Smooth muscle cell of the pulmonary artery (primary cell): ENCODE measurements around the gene GP5. TPM values are rescaled to one million over a fixed set of nuclear protein-coding genes. Genes with fewer than 3 reads are reported as not detected.

Experiments used
- total RNA-seq: library from RNA; depleted of rRNA; stranded (reverse); fragments of >200 nt; gene quantifications from 2 replicates; pipeline ENCODE4 v1.2.3, GENCODE V29; 2014

The GP5 gene
- 0.33 and 0.69 TPM in 2 replicates for total RNA-seq

DNA sequence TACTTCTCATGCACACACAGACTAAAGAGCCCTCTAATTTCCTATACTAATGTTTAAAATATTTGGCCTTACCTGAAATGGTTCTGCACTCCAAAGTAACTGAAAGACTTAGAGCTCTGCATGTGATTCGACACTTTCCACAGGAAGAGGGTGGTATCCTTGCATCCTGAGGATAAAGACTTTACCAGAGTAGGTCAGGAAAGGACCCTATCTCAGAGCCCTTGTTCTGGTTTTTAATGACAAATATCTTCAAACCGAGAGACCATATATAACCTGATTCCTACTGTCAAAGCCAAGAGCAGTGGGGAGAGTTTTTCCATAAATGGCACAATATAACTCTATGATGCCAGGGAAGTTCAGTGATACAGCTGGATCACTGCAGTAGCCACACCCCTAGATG is at the start of gene GP5:
Gene GP5 (minus strand): TSS at position 101 of the 400 bp plus-strand sequence. CDS start 984 bp downstream, outside the sequence.

DNA sequence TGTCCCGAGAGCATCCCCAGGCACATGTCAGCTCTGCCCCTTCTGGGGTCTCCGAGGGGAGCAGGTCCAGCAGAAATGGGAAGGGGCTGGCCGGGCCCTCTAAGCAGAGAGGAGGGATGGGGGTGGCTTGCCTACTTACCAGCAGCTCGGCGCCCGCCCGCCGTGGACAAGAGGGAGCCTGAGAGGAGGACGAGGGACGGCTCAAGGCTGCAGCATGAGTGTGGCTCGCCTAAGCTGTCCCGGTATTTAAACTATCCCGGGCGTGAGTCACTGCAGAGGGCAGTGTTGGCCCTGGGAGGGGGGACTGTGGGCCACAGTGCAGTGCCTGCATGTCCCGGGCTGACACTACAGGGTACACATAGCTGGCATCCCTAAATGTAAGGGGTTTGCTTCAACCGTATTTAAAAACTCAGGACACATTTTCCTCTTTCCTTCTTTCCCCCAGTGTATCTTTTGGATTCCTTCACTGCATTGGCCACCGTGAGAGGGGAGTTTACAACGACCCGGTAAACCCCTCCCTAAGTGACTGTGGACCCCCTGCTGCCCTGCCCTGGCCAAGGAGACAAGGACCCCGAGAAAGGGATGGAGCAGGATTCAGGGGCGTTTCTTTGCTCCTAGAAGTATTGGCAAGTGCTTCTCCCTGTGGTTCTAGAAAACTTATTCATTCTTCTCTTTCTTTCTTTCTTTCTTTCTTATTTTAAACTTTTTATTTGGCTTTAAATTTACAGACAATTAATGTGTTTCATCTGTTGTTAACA is 29.4 kb downstream of the GP5 start, which contains the start of gene LRRC15:
Gene LRRC15 (minus strand): TSS at position 222 of the 758 bp plus-strand sequence. CDS start 8,700 bp downstream, outside the sequence.

DNA sequence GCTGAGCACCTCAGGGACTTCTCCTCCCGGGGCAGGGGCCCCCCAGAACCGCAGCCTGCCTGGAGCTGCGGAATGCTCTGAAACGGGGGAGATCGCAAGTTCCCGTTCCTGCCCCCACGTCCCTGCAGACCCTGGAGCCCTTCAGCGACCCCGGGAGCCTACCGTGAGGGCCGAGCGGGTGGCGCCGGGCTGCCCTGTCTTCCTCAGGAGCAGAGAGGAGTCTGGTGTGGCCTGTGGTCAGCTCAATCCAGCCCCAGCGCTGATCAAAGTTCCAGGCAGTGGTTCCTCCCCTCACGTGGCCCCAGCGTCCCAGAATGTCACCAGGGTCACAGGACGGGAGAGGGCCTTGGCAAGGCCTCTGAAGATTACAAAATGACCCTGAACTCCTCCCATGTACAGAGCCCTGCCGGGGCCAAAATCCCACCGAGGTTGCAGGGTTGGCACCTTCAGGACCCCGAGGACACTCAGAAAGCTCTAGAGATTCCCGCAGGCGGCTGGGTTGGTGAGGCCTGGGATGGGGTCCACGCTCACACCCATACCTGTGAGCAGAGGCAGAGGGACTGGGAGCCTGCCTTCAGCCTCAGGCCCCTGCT is 47.9 kb downstream of the GP5 start, which contains the start of gene CPN2:
Gene CPN2 (minus strand): TSS at position 249 of the 593 bp plus-strand sequence. CDS start 8,626 bp downstream, outside the sequence.

Other genes with a start within 250 kb of the GP5 start
- not detected in 2 replicates for gene CPN2, start 47.9 kb downstream of the GP5 start, total RNA-seq
- 3.8 and 4.2 TPM in 2 replicates for gene LRRC15, start 29.5 kb downstream of the GP5 start, total RNA-seq
- gene ATP13A3, start 87.7 kb upstream of the GP5 start, total RNA-seq = 808 and 913 TPM in 2 replicates
- gene TMEM44, start 234.2 kb upstream of the GP5 start, total RNA-seq = 25.3 and 33.5 TPM in 2 replicates